Measurements from ENCODE around the gene CLIP2.

DNA sequence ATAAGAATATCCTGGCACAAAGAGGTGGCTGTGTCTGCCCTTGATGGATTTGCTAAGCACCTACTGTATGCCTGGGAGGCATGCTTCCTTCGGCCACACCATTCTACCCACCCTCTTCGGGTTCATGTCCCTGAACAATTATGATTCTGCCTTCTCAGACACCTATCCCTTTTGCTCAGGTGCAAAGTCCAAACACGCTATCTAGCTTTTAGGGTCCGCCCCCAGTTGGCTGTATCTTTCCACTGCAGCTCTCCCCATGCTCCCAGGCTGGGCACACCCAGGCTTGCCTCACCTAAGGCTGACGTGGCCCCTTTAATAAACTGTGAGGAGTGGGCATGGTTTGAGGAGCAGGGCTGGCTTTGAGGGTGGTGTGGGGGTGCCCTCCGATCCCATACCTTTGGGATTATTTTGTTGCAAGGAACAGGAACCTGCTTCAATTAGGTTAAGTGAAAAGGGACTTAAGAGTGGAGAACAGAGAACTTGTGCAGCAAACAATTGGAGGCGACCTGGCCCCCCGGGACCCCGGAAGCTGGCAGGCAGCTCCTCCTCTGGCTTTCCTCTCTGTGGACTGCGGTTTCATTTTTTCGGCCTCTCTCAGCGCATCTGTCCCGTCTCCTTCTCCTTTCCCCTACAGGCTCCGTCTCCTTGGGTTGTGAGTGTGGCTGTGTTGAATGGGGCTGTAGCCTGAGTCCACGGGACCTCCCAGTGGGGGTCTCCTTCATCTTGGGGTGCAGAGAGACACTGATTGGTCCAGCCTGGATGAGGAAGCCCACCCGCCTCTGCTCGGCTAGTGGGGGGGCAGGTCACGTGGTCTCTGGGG lies 3.8 kb downstream of the CLIP2 start:
- TF ChIP-seq, protein P1, sequence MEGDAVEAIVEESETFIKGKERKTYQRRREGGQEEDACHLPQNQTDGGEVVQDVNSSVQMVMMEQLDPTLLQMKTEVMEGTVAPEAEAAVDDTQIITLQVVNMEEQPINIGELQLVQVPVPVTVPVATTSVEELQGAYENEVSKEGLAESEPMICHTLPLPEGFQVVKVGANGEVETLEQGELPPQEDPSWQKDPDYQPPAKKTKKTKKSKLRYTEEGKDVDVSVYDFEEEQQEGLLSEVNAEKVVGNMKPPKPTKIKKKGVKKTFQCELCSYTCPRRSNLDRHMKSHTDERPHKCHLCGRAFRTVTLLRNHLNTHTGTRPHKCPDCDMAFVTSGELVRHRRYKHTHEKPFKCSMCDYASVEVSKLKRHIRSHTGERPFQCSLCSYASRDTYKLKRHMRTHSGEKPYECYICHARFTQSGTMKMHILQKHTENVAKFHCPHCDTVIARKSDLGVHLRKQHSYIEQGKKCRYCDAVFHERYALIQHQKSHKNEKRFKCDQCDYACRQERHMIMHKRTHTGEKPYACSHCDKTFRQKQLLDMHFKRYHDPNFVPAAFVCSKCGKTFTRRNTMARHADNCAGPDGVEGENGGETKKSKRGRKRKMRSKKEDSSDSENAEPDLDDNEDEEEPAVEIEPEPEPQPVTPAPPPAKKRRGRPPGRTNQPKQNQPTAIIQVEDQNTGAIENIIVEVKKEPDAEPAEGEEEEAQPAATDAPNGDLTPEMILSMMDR (conservative IDR thresholded peaks at IDR 0.05; ENCODE audit: low read length) = no peak
- no peak for TF ChIP-seq EZH2phosphoT487 (IDR thresholded peaks at IDR 0.05; ENCODE audit: borderline replicate concordance, low read depth, low read length)

Data from OCI-LY7 (cell line).